Thyroid gland (tissue), 4 donors: ENCODE measurements around the gene NELFA. TPM values are rescaled to one million over a fixed set of nuclear protein-coding genes. Genes with fewer than 3 reads are reported as not detected.

Experiments used
- DNase-seq, 2 donors: peaks; one replicate each; pipeline ENCODE4 v3.0.0-alpha.2; 2019
- H3K27ac ChIP-seq, 3 donors: fragments of 200-600 bp; sonication (generic); 1 replicate in 2 of 3; 2 replicates in 1 of 3; pipeline ENCODE4 v1.5.1; 2016 to 2019; ENCODE audit warnings: mild to moderate bottlenecking in 1 of 3, moderate library complexity in 1 of 3
- H3K27me3 ChIP-seq: fragments of 200-600 bp; sonication (generic); one replicate; pipeline ENCODE4 v1.5.1; 2019
- H3K36me3 ChIP-seq, 2 donors: fragments of 200-600 bp; sonication (generic); one replicate each; pipeline ENCODE4 v1.5.1; 2016 to 2019
- H3K4me1 ChIP-seq, 2 donors: fragments of 200-600 bp; sonication (generic); one replicate each; pipeline ENCODE4 v1.5.1; 2017 to 2019
- H3K4me3 ChIP-seq, 3 donors: fragments of 200-600 bp; sonication (generic); replicated peaks in 1 of 3; 1 replicate in 2 of 3; 2 replicates in 1 of 3; pipeline ENCODE4 v1.5.1; 2016; ENCODE audit warnings: mild to moderate bottlenecking in 1 of 3
- H3K9me3 ChIP-seq: fragments of 200-600 bp; sonication (generic); one replicate; pipeline ENCODE4 v1.5.1; 2017
- CTCF ChIP-seq, 6 experiments: fragments of 200-600 bp in 3 of 6; fragments of 450-650 bp in 3 of 6; sonication (generic) in 3 of 6; IDR thresholded peaks; one replicate each; pipeline ENCODE4 v1.5.1; 2016 to 2019; ENCODE audit warnings: antibody characterized with exemption in 6 of 6, mild to moderate bottlenecking in 2 of 6, inconsistent platforms in 1 of 6, moderate library complexity in 1 of 6
- POLR2A ChIP-seq, 2 donors: fragments of 450-650 bp; IDR thresholded peaks; one replicate each; pipeline ENCODE4 v1.6.1; 2017; ENCODE audit warnings: antibody characterized with exemption in 2 of 2, mild to moderate bottlenecking in 2 of 2, moderate library complexity in 1 of 2
- WGBS, 2 donors: methylation state at CpG; one replicate each; pipeline ENCODE4 v1.1.5; 2017; 5-methylcytosine and 5-hydroxymethylcytosine counted together
- intact Hi-C: fragments of 100-400 bp; cut with DNase I; formaldehyde crosslinking; loops from one replicate; pipeline ENCODE4 v1.15.1; 2023
- total RNA-seq, 4 donors: library from RNA; depleted of rRNA; stranded (reverse); fragments of >200 nt; gene quantifications; one replicate each; pipeline ENCODE4 v1.2.3, GENCODE V29; 2016

NELFA gene
- total RNA-seq, 4 donors from 2014 or later = 23.2 to 39.3 (median 28.7) TPM

- 81 to 87% methylated on average over 17 to 38 of the region's 45 CpGs for WGBS, 2 donors
- H3K9me3 ChIP-seq = no peaks in the 10 kb centered on the region
- no peaks in the 10 kb centered on the region for H3K27me3 ChIP-seq
- no peak overlapping the region for H3K4me3 ChIP-seq
- intact Hi-C loops = no loop called here
- H3K36me3 ChIP-seq = peaks cover 21 to 28% of the 10 kb centered on the region in 2 donors
- TF ChIP-seq CTCF (IDR thresholded peaks at IDR 0.05) = no peak
- TF ChIP-seq POLR2A (IDR thresholded peaks at IDR 0.05) = no peak
- no peak overlapping the region for H3K27ac ChIP-seq
- H3K4me1 ChIP-seq = peaks cover 11 to 13% of the 10 kb centered on the region in 2 donors
- no peak for DNase-seq
These were observed 16.2 kb downstream of the NELFA start for GRCh38 chr4:1992468-1993168.

- Histone ChIP-seq H3K4me3 (no peak overlapping the region), H3K27ac (no peak overlapping the region), H3K4me1 (peaks cover 5 to 8% of the 10 kb centered on the region in 2 donors), H3K9me3 (no peaks in the 10 kb centered on the region), H3K27me3 (no peaks in the 10 kb centered on the region), H3K36me3 (peaks cover 29 to 36% of the 10 kb centered on the region in 2 donors)
- TF ChIP-seq CTCF (IDR thresholded peaks at IDR 0.05) = no peak
- no peak for TF ChIP-seq POLR2A (IDR thresholded peaks at IDR 0.05)
- WGBS, 2 donors = 95 to 97% methylated on average over 19 to 24 of the region's 37 CpGs
- DNase-seq = no peak
- intact Hi-C loops = no loop called here
These were observed 17.0 kb downstream of the NELFA start for GRCh38 chr4:1991596-1992434.

- WGBS, 2 donors = 91 to 96% methylated on average over 11 of the region's 11 CpGs
- Histone ChIP-seq H3K4me1 (peaks cover 0 to 1% of the 10 kb centered on the region in 2 donors), H3K36me3 (peaks cover 37 to 43% of the 10 kb centered on the region in 2 donors), H3K27me3 (no peaks in the 10 kb centered on the region), H3K27ac (no peak overlapping the region), H3K9me3 (no peaks in the 10 kb centered on the region), H3K4me3 (no peak overlapping the region)
- intact Hi-C loops = no loop called here
- TF ChIP-seq CTCF (IDR thresholded peaks at IDR 0.05) = no peak
- TF ChIP-seq POLR2A (IDR thresholded peaks at IDR 0.05) = no peak
- DNase-seq = no peak
These were observed 17.7 kb downstream of the NELFA start for GRCh38 chr4:1991087-1991486.

GRCh38 chr4:1990676-1991075 is 18.1 kb downstream of the NELFA start:
- TF ChIP-seq CTCF (IDR thresholded peaks at IDR 0.05) (no peak), POLR2A (IDR thresholded peaks at IDR 0.05) (no peak)
- WGBS, 2 donors = 84 to 87% methylated on average over 5 of the region's 5 CpGs
- no peaks in the 10 kb centered on the region for H3K27me3 ChIP-seq
- H3K9me3 ChIP-seq = no peaks in the 10 kb centered on the region
- H3K4me3 ChIP-seq = no peak overlapping the region
- DNase-seq = no peak
- no peaks in the 10 kb centered on the region for H3K4me1 ChIP-seq
- H3K27ac ChIP-seq = no peak overlapping the region
- H3K36me3 ChIP-seq = peaks cover 41 to 47% of the 10 kb centered on the region in 2 donors
- intact Hi-C loops = no loop called here

- no peaks in the 10 kb centered on the region for H3K9me3 ChIP-seq
- intact Hi-C loops = no loop called here
- H3K4me3 ChIP-seq = no peak overlapping the region
- no peaks in the 10 kb centered on the region for H3K4me1 ChIP-seq
- peaks cover 45 to 51% of the 10 kb centered on the region in 2 donors for H3K36me3 ChIP-seq
- no peaks in the 10 kb centered on the region for H3K27me3 ChIP-seq
- 86 to 89% methylated on average over 5 to 7 of the region's 10 CpGs for WGBS, 2 donors
- DNase-seq = no peak
- TF ChIP-seq CTCF (IDR thresholded peaks at IDR 0.05) (no peak), POLR2A (IDR thresholded peaks at IDR 0.05) (no peak)
- H3K27ac ChIP-seq = no peak overlapping the region
These were observed 18.5 kb downstream of the NELFA start for GRCh38 chr4:1990348-1990645.
